Inflammatory macrophage treated with lipopolysaccharide for 4 hours (primary cell): Measurements from ENCODE around the gene SLC2A4RG.

Experiments
- DNase-seq: peaks from one replicate; pipeline ENCODE4 v3.0.0-alpha.2; 2020

Gene SLC2A4RG

GRCh38 chr20:63739130-63740069 is at the start of gene SLC2A4RG:
SLC2A4RG (plus strand) TSS chr20:63739776; CDS start chr20:63739913, 137 bp downstream.
- DNase-seq = peak; percentile 86

GRCh38 chr20:63690003-63690897 is 49.3 kb upstream of the SLC2A4RG start:
- no peak for DNase-seq

GRCh38 chr20:63690898-63691710 is 48.5 kb upstream of the SLC2A4RG start:
- DNase-seq = no peak

GRCh38 chr20:63691711-63692435 is 47.7 kb upstream of the SLC2A4RG start:
- no peak for DNase-seq

GRCh38 chr20:63692436-63693082 is 47.0 kb upstream of the SLC2A4RG start:
- DNase-seq = no peak

GRCh38 chr20:63693083-63693732 is 46.4 kb upstream of the SLC2A4RG start:
- no peak for DNase-seq

GRCh38 chr20:63693733-63694583 is 45.6 kb upstream of the SLC2A4RG start:
- no peak for DNase-seq

- no peak for DNase-seq
Measured at GRCh38 chr20:63694584-63695423, 44.8 kb upstream of the SLC2A4RG start.

- no peak for DNase-seq
Measured at GRCh38 chr20:63695424-63696305, 43.9 kb upstream of the SLC2A4RG start.

- DNase-seq = peak; percentile 2
Measured at GRCh38 chr20:63696306-63696627, 43.3 kb upstream of the SLC2A4RG start.

GRCh38 chr20:63696628-63697356 is 42.8 kb upstream of the SLC2A4RG start, which contains the start of gene TNFRSF6B:
TNFRSF6B (plus strand) TSS chr20:63696652; CDS start chr20:63696768, 116 bp downstream.
- DNase-seq = no peak

- no peak for DNase-seq
Measured at GRCh38 chr20:63697357-63697867, 42.2 kb upstream of the SLC2A4RG start.

- DNase-seq = no peak
Measured at GRCh38 chr20:63697868-63698545, 41.6 kb upstream of the SLC2A4RG start.

GRCh38 chr20:63698739-63699465 is 40.7 kb upstream of the SLC2A4RG start:
- peak; percentile 7 for DNase-seq

GRCh38 chr20:63699466-63700198 is 39.9 kb upstream of the SLC2A4RG start:
- no peak for DNase-seq
